Karpas-422 (cell line): ENCODE results near the gene KRTAP9-1. TPM values are rescaled to one million over a fixed set of nuclear protein-coding genes. Genes with fewer than 3 reads are reported as not detected.

Source experiments
- DNase-seq: peaks from one replicate; pipeline ENCODE4 v3.0.0-alpha.2; 2015
- H2AFZ ChIP-seq: fragments of 200-600 bp; sonication (generic); 2 replicates; pipeline ENCODE4 v1.6.1; 2014; ENCODE audit warnings: antibody characterized with exemption, low read length, mixed read lengths
- H3K27ac ChIP-seq: fragments of 200-600 bp; sonication (generic); 2 replicates; pipeline ENCODE4 v1.5.1; 2014; ENCODE audit warnings: mild to moderate bottlenecking, low read length, moderate library complexity
- H3K27me3 ChIP-seq: fragments of 200-600 bp; sonication (generic); 2 replicates; pipeline ENCODE4 v1.6.1; 2014; ENCODE audit warnings: low read length, mixed read lengths
- H3K36me3 ChIP-seq: fragments of 200-600 bp; sonication (generic); 2 replicates; pipeline ENCODE4 v1.6.1; 2014; ENCODE audit warnings: low read length, mixed read lengths; ENCODE audit not compliant: insufficient read depth
- H3K4me1 ChIP-seq: fragments of 200-600 bp; sonication (generic); 2 replicates; pipeline ENCODE4 v1.6.1; 2014; ENCODE audit warnings: mild to moderate bottlenecking, low read length, mixed read lengths
- H3K4me2 ChIP-seq: fragments of 200-600 bp; sonication (generic); 2 replicates; pipeline ENCODE4 v1.6.1; 2014; ENCODE audit warnings: low read length, low read depth, mild to moderate bottlenecking; ENCODE audit not compliant: poor library complexity, severe bottlenecking
- H3K4me3 ChIP-seq: fragments of 200-600 bp; sonication (generic); 2 replicates; pipeline ENCODE4 v1.5.1; 2014; ENCODE audit warnings: mild to moderate bottlenecking, antibody characterized with exemption, low read length, mixed read lengths
- H3K79me2 ChIP-seq: fragments of 200-600 bp; sonication (generic); 2 replicates; pipeline ENCODE4 v1.6.1; 2014; ENCODE audit warnings: mild to moderate bottlenecking, low read length, mixed read lengths
- H3K9ac ChIP-seq: fragments of 200-600 bp; sonication (generic); 2 replicates; pipeline ENCODE4 v1.6.0; 2014; ENCODE audit warnings: low read length
- H3K9me2 ChIP-seq: fragments of 200-600 bp; sonication (generic), shearing (Covaris generic); replicated peaks from 2 replicates; pipeline ENCODE4 v1.6.0; 2014; ENCODE audit warnings: mild to moderate bottlenecking, low read length, moderate library complexity; ENCODE audit not compliant: insufficient read depth
- H3K9me3 ChIP-seq: fragments of 300-700, 200-600 bp; sonication (generic); 2 replicates; pipeline ENCODE4 v1.6.1; 2014; ENCODE audit warnings: low read length, mixed read lengths
- H4K20me1 ChIP-seq: fragments of 200-600 bp; sonication (generic); 2 replicates; pipeline ENCODE4 v1.6.1; 2014; ENCODE audit warnings: mild to moderate bottlenecking, antibody characterized with exemption, low read length, low read depth; ENCODE audit not compliant: insufficient read depth
- total RNA-seq: library from RNA; depleted of rRNA; stranded (reverse); fragments of >200 nt; shearing (Covaris generic); gene quantifications from 2 replicates; pipeline ENCODE4 v1.2.3, GENCODE V29; 2014; ENCODE audit warnings: low replicate concordance

KRTAP9-1 gene
- total RNA-seq, 1 experiment from 2014 or later = not detected

DNA sequence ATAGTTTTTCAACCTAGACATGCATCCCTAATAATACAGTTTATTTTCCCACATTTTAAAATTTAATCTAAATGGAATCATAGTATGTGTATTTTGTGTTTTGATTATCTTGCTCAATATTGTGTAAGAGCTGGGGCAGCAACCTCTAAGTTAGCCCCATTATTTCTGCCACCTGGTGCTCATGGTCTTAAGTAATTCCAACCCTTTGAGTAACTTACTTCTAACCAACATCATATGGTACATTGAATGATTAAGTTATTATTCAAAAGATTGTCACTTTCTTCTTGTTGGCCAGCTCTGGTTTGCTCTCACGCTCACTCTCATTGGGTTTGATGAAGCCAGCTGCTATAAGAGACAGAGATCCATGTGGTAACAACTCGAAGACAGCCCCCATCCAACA lies 17.8 kb upstream of the KRTAP9-1 start:
- Histone ChIP-seq H3K4me3 (no peak overlapping the region), H3K9me2 (no peaks in the 10 kb centered on the region), H2AFZ (no peak overlapping the region), H4K20me1 (no peaks in the 10 kb centered on the region), H3K9ac (no peak overlapping the region), H3K4me1 (peaks cover 15% of the 10 kb centered on the region), H3K27ac (no peak overlapping the region), H3K79me2 (no peaks in the 10 kb centered on the region), H3K9me3 (no peaks in the 10 kb centered on the region), H3K27me3 (no peaks in the 10 kb centered on the region), H3K4me2 (no peak overlapping the region), H3K36me3 (no peaks in the 10 kb centered on the region)
- DNase-seq = no peak

DNA sequence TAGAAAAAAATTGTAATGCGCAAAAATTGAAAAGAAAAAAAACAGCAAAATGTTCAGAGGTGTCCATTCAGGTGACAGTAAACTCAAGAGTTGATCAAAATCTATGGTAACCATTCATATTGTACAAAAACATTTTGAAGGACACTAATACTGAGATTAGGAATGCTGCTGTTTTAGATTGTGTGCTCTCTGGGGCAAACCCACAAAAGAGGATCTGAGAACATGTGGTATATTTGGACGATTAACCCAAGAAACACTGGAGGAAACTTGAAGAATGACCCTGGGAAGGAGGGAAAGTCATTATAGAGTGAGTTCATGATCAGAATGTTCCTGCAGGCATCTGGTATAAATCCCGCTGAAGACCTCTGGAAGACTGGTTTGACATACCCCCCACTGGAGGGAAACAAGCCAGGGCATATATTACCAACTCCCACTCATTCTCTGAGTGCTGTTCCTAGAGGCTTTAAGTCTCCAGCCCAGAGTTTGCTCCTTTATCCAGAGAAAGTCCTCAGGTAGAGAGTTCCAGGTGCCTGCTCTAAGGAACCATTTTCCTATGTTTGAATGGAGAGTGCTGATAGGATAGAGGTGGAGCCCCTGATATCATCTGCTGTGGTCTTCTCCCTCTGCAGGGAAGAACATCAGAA lies 12.8 kb upstream of the KRTAP9-1 start:
- no peak overlapping the region for H3K9ac ChIP-seq
- no peaks in the 10 kb centered on the region for H3K36me3 ChIP-seq
- peaks cover 19% of the 10 kb centered on the region for H3K4me1 ChIP-seq
- DNase-seq = no peak
- H4K20me1 ChIP-seq = no peaks in the 10 kb centered on the region
- no peak overlapping the region for H3K27ac ChIP-seq
- no peak overlapping the region for H3K4me3 ChIP-seq
- no peaks in the 10 kb centered on the region for H3K27me3 ChIP-seq
- no peak overlapping the region for H3K4me2 ChIP-seq
- no peak overlapping the region for H2AFZ ChIP-seq
- H3K79me2 ChIP-seq = no peaks in the 10 kb centered on the region
- no peaks in the 10 kb centered on the region for H3K9me3 ChIP-seq
- H3K9me2 ChIP-seq = no peaks in the 10 kb centered on the region

DNA sequence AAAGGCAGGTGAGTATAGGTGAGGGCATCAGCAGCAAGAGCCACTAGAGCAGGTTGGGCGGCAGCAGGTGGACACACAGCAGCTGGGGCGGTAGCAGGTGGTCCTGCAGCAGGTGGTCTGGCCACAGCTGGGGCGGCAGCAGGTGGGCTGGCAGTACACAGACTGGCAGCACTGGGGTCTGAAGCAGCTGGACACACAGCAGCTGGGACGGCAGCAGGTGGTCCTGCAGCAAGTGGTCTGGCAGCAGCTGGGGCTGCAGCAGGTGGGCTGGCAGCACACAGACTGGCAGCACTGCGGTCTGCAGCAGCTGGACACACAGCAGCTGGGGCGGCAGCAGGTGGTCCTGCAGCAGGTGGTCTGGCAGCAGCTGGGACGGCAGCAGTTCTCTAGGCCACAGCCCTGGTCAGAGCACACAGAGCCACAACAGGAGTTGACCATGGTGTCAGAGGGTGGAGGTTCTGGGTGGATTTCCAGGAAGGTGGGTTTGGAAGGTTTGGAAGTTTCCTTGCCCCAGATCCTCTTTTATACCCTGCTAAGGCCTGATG lies 11.9 kb upstream of the KRTAP9-1 start, which contains the start of gene KRTAP4-2:
Gene KRTAP4-2 (minus strand): TSS at position 495 of the 545 bp plus-strand sequence. CDS start 57 bp downstream, at position 438.
- Histone ChIP-seq H3K9ac (no peak within 1 kb of the TSS), H3K27me3 (no peaks in the 10 kb centered on the region), H4K20me1 (no peaks in the 10 kb centered on the region), H3K36me3 (no peaks in the 10 kb centered on the region), H2AFZ (no peak within 1 kb of the TSS), H3K9me2 (no peaks in the 10 kb centered on the region), H3K4me2 (no peak within 1 kb of the TSS), H3K79me2 (no peaks in the 10 kb centered on the region), H3K4me1 (peaks cover 19% of the 10 kb centered on the region), H3K4me3 (no peak within 1 kb of the TSS), H3K9me3 (no peaks in the 10 kb centered on the region), H3K27ac (no peak within 1 kb of the TSS)
- DNase-seq = no peak

DNA sequence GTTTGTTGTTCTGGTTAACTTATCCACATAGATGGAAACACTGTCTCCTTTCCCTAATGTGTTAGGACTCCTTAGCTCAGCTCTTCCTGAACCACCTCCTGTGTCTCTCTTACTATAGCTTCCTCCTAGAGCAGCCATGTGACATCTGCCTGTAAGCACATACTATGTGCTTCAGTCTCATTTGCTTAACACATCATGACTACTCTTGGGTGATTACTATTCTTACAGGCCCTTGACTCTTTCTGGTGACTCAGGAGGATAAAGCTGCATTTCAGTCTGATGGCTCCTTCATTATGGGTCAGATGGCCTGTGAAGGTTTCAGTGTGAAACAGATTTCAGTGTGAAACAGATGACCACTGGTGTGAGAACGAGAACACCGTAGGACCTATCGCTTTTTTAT lies 11.3 kb upstream of the KRTAP9-1 start:
- H3K4me2 ChIP-seq = no peak overlapping the region
- no peaks in the 10 kb centered on the region for H3K9me3 ChIP-seq

DNA sequence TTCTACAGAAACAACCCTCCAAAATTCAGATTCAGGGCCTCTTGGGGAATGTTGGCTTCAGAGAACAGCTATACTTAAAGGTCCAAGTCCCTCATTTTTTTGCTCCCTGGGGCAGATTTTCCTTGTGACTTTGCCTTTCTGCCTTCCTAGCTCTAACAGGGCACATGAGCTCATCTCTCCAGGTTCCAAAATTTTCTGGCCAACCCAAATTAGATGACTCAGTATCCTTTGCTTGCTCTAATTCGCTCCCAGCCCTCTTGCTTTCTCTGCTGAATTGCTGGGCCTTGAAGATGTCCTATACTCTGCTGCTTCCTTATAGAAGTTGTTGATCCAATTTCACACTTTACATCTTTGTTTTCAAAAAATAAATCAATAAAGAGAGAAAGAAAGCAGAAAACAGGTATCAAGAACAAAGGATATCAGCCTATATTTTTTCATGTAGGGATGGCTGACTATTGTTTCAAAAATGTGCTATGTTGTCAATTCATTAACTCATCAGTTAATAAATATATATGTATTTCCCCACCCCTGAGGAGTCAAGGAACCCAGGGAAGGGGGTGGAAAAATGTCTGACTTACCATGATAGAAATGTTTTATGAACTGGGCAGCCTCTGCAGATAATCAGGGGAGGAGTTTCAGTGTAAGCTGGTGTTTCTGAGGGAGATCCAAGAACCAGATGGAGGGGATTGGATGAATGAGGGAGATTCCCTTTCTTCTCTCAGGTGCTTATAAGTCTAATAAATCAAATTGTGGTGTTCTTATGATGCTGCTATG lies 10.7 kb upstream of the KRTAP9-1 start:
- H3K79me2 ChIP-seq = no peaks in the 10 kb centered on the region
- no peaks in the 10 kb centered on the region for H3K36me3 ChIP-seq
- no peak overlapping the region for H3K4me3 ChIP-seq
- no peaks in the 10 kb centered on the region for H3K27me3 ChIP-seq
- H3K9ac ChIP-seq = no peak overlapping the region
- H2AFZ ChIP-seq = no peak overlapping the region
- no peak overlapping the region for H3K27ac ChIP-seq
- H4K20me1 ChIP-seq = no peaks in the 10 kb centered on the region
- H3K4me2 ChIP-seq = no peak overlapping the region
- H3K9me3 ChIP-seq = no peaks in the 10 kb centered on the region
- no peaks in the 10 kb centered on the region for H3K9me2 ChIP-seq
- H3K4me1 ChIP-seq = peaks cover 19% of the 10 kb centered on the region
- no peak for DNase-seq

More for the DNA sequence above, 11.3 kb upstream of the KRTAP9-1 start:
- H3K27me3 ChIP-seq = no peaks in the 10 kb centered on the region
- H3K9ac ChIP-seq = no peak overlapping the region
- no peaks in the 10 kb centered on the region for H4K20me1 ChIP-seq
- H3K4me3 ChIP-seq = no peak overlapping the region
- H3K27ac ChIP-seq = no peak overlapping the region
- no peak overlapping the region for H2AFZ ChIP-seq
- H3K79me2 ChIP-seq = no peaks in the 10 kb centered on the region
- H3K36me3 ChIP-seq = no peaks in the 10 kb centered on the region
- H3K4me1 ChIP-seq = peaks cover 19% of the 10 kb centered on the region
- no peak for DNase-seq
- no peaks in the 10 kb centered on the region for H3K9me2 ChIP-seq

DNA sequence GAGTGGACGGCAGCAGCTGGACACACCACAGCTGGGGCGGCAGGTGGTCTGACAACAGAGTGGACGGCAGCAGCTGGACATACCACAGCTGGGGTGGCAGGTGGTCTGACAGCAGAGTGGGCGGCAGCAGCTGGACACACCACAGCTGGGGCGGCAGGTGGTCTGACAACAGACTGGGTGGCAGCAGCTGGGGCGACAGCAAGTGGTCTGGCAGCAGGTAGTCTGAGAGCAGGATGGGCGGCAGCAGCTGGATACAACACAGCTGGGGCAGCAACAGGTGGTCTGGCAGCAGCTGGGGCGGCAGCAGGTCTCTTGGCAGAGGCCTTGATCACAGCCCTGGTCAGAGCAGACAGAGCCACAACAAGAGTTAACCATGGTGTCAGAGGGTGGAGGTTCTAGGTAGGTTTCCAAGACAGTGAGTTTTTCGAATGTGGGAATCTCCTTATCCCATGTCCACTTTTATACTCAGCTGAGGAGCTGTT lies 5.2 kb upstream of the KRTAP9-1 start, which contains the start of gene KRTAP4-1:
Gene KRTAP4-1 (minus strand): TSS at position 432 of the 482 bp plus-strand sequence. CDS start 57 bp downstream, at position 375.
- Histone ChIP-seq H3K27ac (no peak within 1 kb of the TSS), H3K9me2 (no peaks in the 10 kb centered on the region), H3K79me2 (no peaks in the 10 kb centered on the region), H3K27me3 (no peaks in the 10 kb centered on the region), H4K20me1 (no peaks in the 10 kb centered on the region), H2AFZ (no peak within 1 kb of the TSS), H3K9ac (no peak within 1 kb of the TSS), H3K9me3 (no peaks in the 10 kb centered on the region), H3K4me1 (no peaks in the 10 kb centered on the region), H3K36me3 (no peaks in the 10 kb centered on the region), H3K4me3 (no peak within 1 kb of the TSS), H3K4me2 (no peak within 1 kb of the TSS)
- DNase-seq = no peak

DNA sequence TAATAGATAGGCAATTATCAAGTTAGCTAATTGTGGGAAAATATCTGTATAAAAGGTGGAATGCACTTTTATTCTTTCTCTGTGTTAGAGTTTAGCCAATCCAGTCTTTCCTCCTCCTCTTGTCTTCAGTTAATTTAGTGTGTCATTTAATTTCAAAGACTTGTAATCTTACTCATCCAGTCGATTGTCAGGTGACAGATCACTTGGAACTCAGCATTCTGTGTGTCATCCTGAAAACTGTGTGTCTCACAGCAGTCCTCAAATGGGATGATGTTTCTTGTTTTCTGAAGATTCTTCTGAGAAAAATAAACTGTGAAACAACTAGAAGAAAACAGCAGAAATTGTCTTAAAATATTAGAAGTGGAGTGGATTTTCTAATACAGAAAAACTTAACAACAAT lies 4.7 kb upstream of the KRTAP9-1 start:
- no peak overlapping the region for H2AFZ ChIP-seq

DNA sequence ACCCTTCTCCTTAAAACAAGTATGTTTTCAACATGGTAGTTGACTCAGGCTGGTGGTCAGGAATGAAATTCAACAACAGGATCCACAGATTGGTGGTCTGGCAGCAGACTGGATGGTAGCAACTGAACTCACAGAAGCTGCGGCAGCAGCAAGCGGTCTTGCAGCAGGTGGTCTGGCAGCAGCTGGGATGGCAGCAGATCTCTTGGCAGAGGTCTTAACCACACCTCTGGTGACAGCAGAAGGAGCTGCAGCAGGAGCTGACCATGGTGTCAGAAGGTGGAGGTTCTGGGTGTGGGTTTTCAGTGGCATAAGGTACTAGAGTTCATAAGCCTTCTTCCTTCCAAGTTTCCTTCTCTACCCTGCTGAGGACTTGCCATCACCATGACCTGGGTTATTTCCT lies 2.8 kb upstream of the KRTAP9-1 start:
- no peaks in the 10 kb centered on the region for H4K20me1 ChIP-seq
- no peaks in the 10 kb centered on the region for H3K27me3 ChIP-seq
- H3K79me2 ChIP-seq = no peaks in the 10 kb centered on the region
- H3K4me1 ChIP-seq = no peaks in the 10 kb centered on the region
- no peak overlapping the region for H2AFZ ChIP-seq
- no peak overlapping the region for H3K27ac ChIP-seq
- no peak overlapping the region for H3K9ac ChIP-seq
- H3K9me2 ChIP-seq = no peaks in the 10 kb centered on the region
- no peaks in the 10 kb centered on the region for H3K36me3 ChIP-seq
- DNase-seq = no peak
- H3K9me3 ChIP-seq = no peaks in the 10 kb centered on the region
- H3K4me3 ChIP-seq = no peak overlapping the region
- no peak overlapping the region for H3K4me2 ChIP-seq

More for the DNA sequence above, 4.7 kb upstream of the KRTAP9-1 start:
- Histone ChIP-seq H3K9me2 (no peaks in the 10 kb centered on the region), H3K4me3 (no peak overlapping the region), H3K27ac (no peak overlapping the region), H3K9me3 (no peaks in the 10 kb centered on the region), H3K27me3 (no peaks in the 10 kb centered on the region), H3K4me2 (no peak overlapping the region), H3K36me3 (no peaks in the 10 kb centered on the region), H3K9ac (no peak overlapping the region), H3K4me1 (no peaks in the 10 kb centered on the region), H3K79me2 (no peaks in the 10 kb centered on the region), H4K20me1 (no peaks in the 10 kb centered on the region)
- no peak for DNase-seq
